SKM-1 treated with dmso at 0.1 percent for 144 hours (cell line): ENCODE data around the gene PRKRA.
"Not testable (repeated sequence)": the region's sequence is repeated elsewhere in the genome, so short reads cannot be mapped to it uniquely, and the experiment has no call there.

Experiments
- DNase-seq: peaks from one replicate; lab custom pipeline; 2025; ENCODE audit not compliant: unreplicated experiment; lab: John Stamatoyannopoulos, UW

PRKRA gene

GRCh38 chr2:178469219-178469849 lies 18.4 kb upstream of the PRKRA start:
- no peak for DNase-seq

DNA sequence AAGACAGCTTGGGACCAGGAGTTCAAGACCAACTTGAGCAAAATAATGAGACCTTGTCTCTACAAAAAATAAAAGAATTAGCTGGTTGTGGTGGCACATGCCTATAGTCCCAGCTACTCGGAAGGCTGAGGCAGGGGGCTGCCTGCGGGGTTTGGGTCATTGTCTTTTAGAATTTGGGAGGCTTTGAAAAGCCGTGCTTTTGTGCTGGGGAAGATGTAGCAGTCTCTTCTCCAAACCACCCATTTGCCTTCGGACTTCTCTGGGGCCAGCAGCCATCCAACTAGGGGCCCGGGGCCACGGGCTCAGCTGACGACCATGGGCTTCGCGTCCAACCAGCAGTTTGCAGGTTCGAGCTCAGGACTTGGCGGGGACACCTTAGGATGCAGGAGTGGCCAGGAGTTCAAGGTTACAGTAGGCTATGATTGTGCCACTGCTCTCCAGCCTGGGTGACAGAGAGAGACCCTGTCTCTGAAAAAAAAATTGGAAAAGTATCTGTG lies 6.5 kb upstream of the PRKRA start:
- no peak for DNase-seq

DNA sequence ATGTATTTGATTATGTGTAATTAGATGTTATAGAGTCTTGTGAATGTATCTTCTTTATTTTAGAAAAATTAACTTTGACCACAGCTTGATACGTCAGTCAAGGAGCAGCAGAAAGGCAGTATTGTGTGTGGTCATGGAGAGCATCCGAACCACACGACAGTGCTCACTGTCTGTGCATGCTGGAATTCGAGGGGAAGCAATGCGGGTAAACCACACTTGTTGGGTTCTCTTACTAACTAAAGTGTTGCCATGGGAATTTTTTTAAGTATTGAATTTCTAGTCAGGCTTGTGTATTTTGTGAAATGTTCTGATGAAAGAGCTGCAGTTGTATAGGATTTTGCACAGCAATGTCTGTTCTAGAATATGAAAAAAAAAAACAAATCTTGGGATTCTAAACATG lies 5.0 kb upstream of the PRKRA start:
- DNase-seq: no peak

- no peak for DNase-seq
Observed at GRCh38 chr2:178452870-178453269, 1.9 kb upstream of the PRKRA start.

DNA sequence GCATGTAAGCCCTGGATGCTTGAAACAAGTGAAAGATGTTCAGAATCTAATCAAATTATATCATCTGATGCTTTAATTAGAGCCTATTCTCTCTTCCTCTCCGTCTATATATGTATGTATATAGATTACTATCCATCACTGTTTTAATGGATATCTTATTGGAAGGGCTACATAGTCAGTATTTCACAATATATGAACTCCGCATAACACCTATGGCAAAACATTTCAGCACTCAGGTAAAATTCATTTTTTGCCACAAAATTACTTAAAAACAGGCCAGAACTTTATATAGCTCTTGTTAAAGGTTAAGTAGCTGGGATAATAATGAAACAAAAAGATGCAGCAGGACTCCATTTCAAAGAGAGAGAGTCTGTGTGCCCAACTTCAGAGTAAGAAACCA lies 1.4 kb upstream of the PRKRA start:
- no peak for DNase-seq

GRCh38 chr2:178450524-178450773 lies 526 bp downstream of the PRKRA start:
- DNase-seq: no peak

DNA sequence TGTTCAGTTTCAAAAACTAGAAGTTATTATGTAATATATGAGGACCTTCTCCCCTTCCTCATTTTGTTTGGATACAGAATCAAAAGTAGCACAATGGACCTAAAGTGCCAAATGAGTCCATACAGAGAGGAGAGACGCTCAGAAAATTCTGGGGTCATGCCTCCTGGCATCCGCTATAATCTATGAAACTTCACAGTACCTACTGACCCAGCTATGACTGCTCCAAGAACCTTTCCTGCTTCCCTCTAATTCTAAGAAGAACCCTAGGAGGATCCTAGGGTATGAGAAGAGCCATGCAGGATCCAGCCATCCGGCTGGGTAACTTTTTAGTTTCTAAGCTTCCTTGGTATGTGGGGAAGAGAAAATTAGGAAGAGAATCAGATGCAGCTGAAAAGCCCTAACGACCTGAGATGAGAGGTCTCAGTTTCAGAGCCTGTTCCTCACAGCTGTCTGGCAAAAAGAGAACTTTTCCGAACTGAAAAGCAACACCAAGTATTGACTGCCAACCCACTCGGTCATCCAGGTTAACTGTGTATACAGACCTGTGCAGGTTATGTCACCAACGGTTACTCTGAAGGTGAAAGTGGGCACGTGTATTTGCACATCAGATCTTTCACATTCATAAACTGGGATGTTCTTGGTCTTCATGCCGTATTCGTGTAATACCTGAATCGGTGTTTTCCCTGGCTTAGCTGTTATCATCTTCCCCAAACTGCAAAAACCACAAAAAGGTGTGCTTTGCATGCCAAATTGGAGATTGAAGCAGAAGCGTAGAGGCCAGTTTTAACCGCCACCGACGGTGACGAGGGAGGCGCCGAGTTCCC lies 1.1 kb downstream of the PRKRA start:
- DNase-seq: peak; percentile 5

GRCh38 chr2:178448968-178449661 lies 1.9 kb downstream of the PRKRA start:
- DNase-seq: no peak

GRCh38 chr2:178441426-178441825 lies 9.5 kb downstream of the PRKRA start:
- no peak for DNase-seq

DNA sequence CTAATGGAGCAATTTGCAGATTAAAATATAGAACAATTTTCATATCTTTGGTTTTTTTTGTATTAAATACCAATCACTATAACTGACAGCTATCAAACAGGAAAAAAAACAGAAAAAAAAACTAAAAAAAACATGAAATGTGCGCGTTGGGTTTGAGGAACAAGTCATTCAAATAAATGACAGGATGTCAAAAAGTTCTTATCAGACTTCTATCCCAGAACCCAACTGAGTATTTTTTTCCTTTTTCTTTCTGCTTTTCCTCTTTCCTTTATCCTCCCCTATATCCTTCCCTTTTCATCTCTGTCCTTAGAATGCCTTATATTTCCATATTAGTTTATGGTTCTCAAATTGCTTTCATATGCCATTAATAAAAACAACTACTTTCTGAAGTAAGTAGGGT lies 14.3 kb downstream of the PRKRA start:
- no peak for DNase-seq

GRCh38 chr2:178429336-178429735 lies 21.6 kb downstream of the PRKRA start:
- DNase-seq: no peak

DNA sequence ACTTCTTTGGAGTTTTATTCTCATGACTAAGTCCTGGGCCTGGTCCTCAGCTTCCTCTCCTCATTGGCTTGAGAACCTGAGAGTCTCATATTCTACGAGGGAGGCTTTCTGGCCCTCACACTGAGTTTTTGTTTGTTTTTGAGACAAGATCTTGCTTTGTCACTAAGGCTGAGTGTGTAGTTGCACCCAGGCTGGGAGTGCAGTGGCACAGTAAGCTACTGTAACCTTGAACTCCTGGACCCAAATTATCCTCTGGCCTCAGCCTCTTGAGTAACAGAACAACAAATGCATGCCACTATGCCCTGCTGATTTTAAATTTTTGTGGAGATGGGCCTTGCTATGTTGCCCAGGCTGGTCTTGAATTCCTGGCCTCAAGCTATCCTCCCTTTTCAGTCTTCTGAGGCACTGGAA lies 22.6 kb downstream of the PRKRA start:
- no peak for DNase-seq

DNA sequence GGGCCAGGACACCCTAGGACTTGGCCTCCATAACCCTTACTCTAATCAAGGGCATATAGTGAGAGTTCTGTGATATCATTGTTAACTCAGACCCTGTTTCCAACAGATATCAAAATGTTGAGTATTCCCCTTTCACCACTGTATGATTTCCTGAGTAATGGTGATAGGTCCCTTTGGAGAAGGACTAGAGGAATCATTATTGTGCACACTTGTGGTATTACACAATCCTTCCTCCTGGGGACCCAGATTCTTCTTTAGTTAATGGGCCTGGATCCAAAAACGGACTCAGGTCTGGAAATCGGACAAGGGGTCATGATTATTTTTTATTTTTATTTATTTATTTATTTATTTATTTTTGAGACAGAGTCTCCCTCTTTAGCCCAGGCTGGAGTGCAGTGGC lies 23.5 kb downstream of the PRKRA start:
- DNase-seq: no peak

DNA sequence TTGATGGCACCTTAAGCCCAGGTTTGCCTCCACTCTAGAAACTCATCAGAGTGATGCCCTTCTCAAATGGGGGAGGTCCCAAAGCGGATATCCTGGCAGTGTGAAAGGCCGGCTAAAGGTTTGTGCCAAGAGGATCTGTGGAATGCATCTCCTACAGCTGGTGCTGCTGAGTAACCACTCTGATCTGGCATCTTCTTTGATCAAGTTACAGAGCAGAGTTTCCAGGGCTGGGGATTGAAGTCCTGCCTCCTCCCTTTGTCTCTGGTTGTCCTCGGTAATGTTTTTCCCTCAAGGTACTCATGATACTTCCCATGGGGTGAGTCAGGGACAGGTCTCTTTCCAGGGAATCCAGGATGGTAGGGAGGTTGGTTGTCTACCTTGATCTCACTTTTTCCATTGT lies 24.6 kb downstream of the PRKRA start:
- no peak for DNase-seq

DNA sequence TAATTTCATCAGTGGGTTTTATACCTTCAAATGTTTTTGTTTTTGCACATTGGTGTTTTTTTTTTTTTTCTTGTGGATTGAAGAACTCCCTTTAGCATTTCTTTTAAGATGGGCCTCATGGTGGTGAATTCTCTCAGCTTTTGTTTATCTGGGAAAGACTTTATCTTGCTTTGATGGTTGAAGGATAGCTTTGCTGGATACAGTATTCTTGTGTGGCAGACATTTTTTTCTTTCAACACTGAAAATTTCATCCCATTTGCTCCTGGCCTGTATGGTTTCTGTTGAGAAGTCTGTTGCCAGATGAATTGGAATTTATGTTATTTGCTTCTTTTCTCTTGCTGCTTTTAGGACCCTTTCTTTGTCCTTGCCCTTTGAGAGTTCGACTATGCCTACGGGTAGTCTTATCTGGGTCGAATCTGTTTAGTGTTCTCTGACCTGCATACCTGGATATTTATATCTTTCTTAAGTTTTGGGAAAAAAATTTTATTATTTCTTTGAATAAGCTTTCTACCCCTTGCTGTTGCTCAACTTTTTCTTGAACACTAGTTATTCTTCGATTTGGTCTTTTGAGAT lies 25.6 kb downstream of the PRKRA start:
- DNase-seq: no peak

DNA sequence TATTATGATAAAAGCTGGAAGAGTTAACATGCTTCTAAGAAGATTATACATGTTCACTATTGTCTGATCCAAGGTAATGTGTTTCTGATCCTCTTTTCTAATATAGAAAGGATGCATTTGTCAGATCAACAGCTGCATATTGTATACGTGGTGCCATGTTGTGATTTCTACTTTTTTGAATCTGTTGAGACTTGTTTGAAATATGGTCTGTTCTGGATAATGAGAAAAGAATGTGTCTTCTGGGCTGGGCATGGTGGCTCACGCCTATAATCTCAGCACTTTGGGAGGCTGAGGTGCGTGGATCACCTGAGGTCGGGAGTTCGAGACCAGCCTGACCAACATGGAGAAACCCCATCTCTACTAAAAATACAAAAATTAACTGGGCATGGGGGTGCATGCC lies 27.2 kb downstream of the PRKRA start:
- not testable (repeated sequence) for DNase-seq

DNA sequence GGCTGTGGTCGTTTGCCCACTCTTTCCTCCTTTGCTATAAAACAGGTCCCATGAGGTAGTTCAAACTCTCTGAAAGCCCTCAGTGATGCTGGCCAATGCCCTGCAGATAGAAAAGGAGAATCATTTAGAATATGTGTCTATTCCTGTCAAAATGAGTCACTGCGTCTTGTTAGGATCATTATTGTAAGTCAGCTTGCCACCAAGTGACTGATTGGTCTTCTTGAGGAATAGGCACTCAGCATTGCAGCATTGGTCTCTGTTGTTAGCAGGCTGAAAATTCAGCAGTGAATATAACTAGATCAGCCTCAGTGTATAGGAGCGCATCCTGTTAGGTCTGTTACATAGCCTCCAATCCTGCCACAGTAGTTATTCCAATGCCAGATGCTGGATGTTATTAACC lies 28.9 kb downstream of the PRKRA start:
- no peak for DNase-seq

DNA sequence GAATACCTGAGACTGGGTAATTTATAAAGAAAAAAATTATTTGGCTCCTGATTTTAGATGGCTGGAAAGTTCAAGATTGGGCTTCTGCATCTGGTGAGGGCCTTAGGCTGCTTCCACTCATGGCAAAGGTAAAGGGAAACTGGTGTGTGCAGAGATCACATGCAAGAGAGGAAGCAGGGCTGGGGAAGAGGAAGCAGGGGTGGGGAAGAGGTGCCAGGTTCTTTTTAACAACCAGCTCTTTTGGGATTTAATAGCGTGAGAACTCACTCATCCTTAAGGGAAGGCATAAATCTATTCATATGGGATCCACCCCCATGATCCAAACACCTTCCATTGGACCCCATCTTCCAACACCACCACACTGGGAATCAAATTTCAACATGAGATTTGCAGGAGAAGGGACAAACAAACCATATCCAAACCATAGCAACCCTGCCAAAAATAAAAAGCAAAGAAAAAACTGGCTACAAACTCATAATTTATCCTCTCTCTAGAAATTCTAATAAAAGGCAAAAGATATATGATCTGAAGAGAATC lies 30.4 kb downstream of the PRKRA start:
- DNase-seq: peak; percentile 38

- DNase-seq: no peak
Observed at GRCh38 chr2:178419123-178419522, 31.9 kb downstream of the PRKRA start.

DNA sequence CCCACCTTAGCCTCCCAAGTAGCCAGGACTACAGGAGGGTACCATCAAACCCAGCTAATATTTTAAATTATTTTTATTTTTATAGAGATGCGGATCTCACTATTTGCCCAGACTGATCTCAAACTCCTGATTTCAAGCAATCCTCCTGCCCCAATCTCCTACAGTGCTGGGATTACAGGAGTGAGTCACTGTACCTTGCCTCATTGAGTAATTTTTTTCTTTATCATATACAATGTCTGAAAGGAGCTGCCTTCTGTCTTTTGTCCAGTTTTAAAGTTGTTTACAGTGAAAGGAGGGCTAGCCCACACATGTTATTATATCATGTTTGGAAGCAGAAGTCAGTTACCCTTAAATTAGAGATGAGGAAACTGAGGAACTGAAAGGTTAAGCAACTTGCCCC lies 32.5 kb downstream of the PRKRA start:
- DNase-seq: no peak

DNA sequence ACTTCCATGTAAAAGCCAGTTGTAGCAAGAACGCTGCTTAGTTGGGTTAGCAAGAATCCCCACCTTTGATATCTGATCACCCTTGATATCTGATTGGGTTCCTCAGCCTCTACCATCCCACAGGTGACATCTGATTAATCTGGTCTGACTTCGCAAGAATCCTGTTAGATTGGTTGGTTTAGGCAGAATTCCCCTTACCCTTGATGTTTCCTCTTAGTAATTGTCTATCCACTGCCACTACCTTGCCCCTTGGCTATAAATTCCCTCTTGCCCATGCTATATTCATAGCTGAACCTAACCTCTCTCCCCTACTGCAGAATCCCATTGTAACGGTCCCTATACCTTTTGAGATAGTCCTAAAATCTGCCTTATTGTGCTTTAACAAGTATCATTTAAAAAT lies 33.1 kb downstream of the PRKRA start:
- no peak for DNase-seq

DNA sequence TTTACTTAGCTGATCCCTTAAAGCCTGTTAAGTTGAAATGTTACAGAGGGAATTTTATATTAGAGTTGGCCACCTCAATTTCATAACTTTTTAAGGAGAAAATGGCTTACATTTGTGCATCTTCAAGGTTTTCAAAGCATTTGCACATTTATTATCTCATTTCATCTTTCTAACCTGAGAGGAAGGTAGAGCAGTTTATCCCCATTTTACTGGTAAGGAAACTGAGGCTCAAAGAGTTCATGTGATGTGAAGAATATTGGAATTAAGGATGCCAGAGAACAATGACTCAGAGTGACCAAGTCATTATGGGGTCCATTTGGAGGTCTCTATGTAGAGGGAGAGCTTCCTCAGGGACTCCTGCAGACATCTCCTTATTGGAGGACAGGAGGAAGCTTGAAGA lies 35.0 kb downstream of the PRKRA start:
- DNase-seq: no peak
